OCI-LY7 (cell line): ENCODE data around the gene KCNK4. TPM values are rescaled to one million over a fixed set of nuclear protein-coding genes. Genes with fewer than 3 reads are reported as not detected.
"Not testable (repeated sequence)": the region's sequence is repeated elsewhere in the genome, so short reads cannot be mapped to it uniquely, and the experiment has no call there.

Source experiments
- BruUV-seq: library from RNA; stranded (reverse); fragments of 400-500 nt; replicated peaks from 2 replicates; lab custom pipeline; 2021; lab: Mats Ljungman, UMichigan
- CTCF ChIA-PET: fragments of 300-600 bp; sonication (Branson Sonifier 250); formaldehyde crosslinking; loops from one replicate; lab custom pipeline; 2022; ENCODE audit warnings: antibody characterized with exemption; ENCODE audit not compliant: unreplicated experiment; lab: Charles Lee
- POLR2A ChIA-PET: fragments of 300-600 bp; sonication (Branson Sonifier 250); formaldehyde crosslinking; loops from one replicate; lab custom pipeline; 2022; ENCODE audit warnings: antibody characterized with exemption; lab: Charles Lee
- DNase-seq: peaks from one replicate; pipeline ENCODE4 v3.0.0-alpha.2; 2015; ENCODE audit warnings: low spot score
- H2AFZ ChIP-seq: fragments of 200-600 bp; sonication (generic), shearing (Covaris generic); 2 replicates; pipeline ENCODE4 v1.6.1; 2014; ENCODE audit warnings: mild to moderate bottlenecking, antibody characterized with exemption, low read length, moderate library complexity
- H3K27ac ChIP-seq: fragments of 200-600 bp; sonication (generic); 2 replicates; pipeline ENCODE4 v1.5.1; 2014; ENCODE audit warnings: mixed run types, low read depth, mild to moderate bottlenecking, moderate library complexity, low read length, inconsistent platforms; ENCODE audit not compliant: poor library complexity, severe bottlenecking
- H3K36me3 ChIP-seq: fragments of 200-600 bp; sonication (generic); 2 replicates; pipeline ENCODE4 v1.6.1; 2014; ENCODE audit warnings: mild to moderate bottlenecking, antibody characterized with exemption, low read length, moderate library complexity, mixed read lengths; ENCODE audit not compliant: insufficient read depth
- H3K4me1 ChIP-seq: fragments of 200-600 bp; sonication (generic); 2 replicates; pipeline ENCODE4 v1.5.1; 2014; ENCODE audit warnings: mild to moderate bottlenecking, low read length; ENCODE audit not compliant: insufficient read depth, poor library complexity, severe bottlenecking
- H3K4me2 ChIP-seq: fragments of 200-600 bp; sonication (generic); 2 replicates; pipeline ENCODE4 v1.6.1; 2014; ENCODE audit warnings: mild to moderate bottlenecking, low read length
- H3K4me3 ChIP-seq: fragments of 200-600 bp; sonication (generic); 2 replicates; pipeline ENCODE4 v1.5.1; 2014; ENCODE audit warnings: mild to moderate bottlenecking, low read depth, low read length; ENCODE audit not compliant: poor library complexity, severe bottlenecking
- H3K79me2 ChIP-seq: fragments of 200-600 bp; sonication (generic); 2 replicates; pipeline ENCODE4 v1.6.1; 2016; ENCODE audit warnings: low read depth, mild to moderate bottlenecking, low read length, moderate library complexity, mixed read lengths; ENCODE audit not compliant: insufficient read depth
- H3K9me2 ChIP-seq: fragments of 200-600 bp; sonication (generic); 2 replicates; pipeline ENCODE4 v1.6.1; 2016; ENCODE audit warnings: mild to moderate bottlenecking, low read length, mixed read lengths; ENCODE audit not compliant: insufficient read depth
- H3K9me3 ChIP-seq: fragments of 200-600 bp; sonication (generic); 2 replicates; pipeline ENCODE4 v1.6.1; 2014; ENCODE audit warnings: mild to moderate bottlenecking, mixed run types, low read length, mixed read lengths
- H4K20me1 ChIP-seq: fragments of 200-600 bp; sonication (generic); 2 replicates; pipeline ENCODE4 v1.6.1; 2014; ENCODE audit warnings: mild to moderate bottlenecking, antibody characterized with exemption, low read length, moderate library complexity, mixed read lengths; ENCODE audit not compliant: insufficient read depth
- EZH2phosphoT487 ChIP-seq: fragments of 200-600 bp; sonication (generic); IDR thresholded peaks from 2 replicates; pipeline ENCODE4 v1.6.1; 2018; ENCODE audit warnings: low read depth, borderline replicate concordance, mild to moderate bottlenecking, mixed run types, antibody characterized with exemption, low read length, moderate library complexity, mixed read lengths
- intact Hi-C: fragments of 100-400 bp; cut with micrococcal nuclease; formaldehyde crosslinking; loops from one replicate; pipeline ENCODE4 v1.10.0; 2022; ENCODE audit not compliant: unreplicated experiment
- total RNA-seq, 2 experiments: library from RNA; depleted of rRNA in 1 of 2; stranded (reverse); fragments of >200 nt in 1 of 2; shearing (Covaris generic) in 1 of 2; gene quantifications; 2 replicates each; pipeline ENCODE4 v1.2.3, GENCODE V29; 2014 to 2022
- TF ChIP-seq, protein P1 (sequence below): fragments of 200-600 bp; sonication (generic); conservative IDR thresholded peaks from 2 replicates; pipeline ENCODE4 v1.5.1; 2014; ENCODE audit warnings: mild to moderate bottlenecking, antibody characterized with exemption, low read length, moderate library complexity, mixed read lengths

The KCNK4 gene
- total RNA-seq, 2 experiments from 2014 or later: 0.80 to 0.95 TPM

- H3K4me2 ChIP-seq: peak overlapping the region; percentile 81
- no TSS peak for BruUV-seq
- peak overlapping the region; percentile 88 for H3K4me3 ChIP-seq
- intact Hi-C loops: no loop called here
- H3K79me2 ChIP-seq: peaks cover 28% of the 10 kb centered on the region
- peaks cover 51% of the 10 kb centered on the region for H3K4me1 ChIP-seq
- no peaks in the 10 kb centered on the region for H3K9me3 ChIP-seq
- peaks cover 29% of the 10 kb centered on the region for H3K36me3 ChIP-seq
- peak; percentile 57 for DNase-seq
- no peaks in the 10 kb centered on the region for H3K9me2 ChIP-seq
- no peak for TF ChIP-seq EZH2phosphoT487
- TF ChIP-seq, protein P1, sequence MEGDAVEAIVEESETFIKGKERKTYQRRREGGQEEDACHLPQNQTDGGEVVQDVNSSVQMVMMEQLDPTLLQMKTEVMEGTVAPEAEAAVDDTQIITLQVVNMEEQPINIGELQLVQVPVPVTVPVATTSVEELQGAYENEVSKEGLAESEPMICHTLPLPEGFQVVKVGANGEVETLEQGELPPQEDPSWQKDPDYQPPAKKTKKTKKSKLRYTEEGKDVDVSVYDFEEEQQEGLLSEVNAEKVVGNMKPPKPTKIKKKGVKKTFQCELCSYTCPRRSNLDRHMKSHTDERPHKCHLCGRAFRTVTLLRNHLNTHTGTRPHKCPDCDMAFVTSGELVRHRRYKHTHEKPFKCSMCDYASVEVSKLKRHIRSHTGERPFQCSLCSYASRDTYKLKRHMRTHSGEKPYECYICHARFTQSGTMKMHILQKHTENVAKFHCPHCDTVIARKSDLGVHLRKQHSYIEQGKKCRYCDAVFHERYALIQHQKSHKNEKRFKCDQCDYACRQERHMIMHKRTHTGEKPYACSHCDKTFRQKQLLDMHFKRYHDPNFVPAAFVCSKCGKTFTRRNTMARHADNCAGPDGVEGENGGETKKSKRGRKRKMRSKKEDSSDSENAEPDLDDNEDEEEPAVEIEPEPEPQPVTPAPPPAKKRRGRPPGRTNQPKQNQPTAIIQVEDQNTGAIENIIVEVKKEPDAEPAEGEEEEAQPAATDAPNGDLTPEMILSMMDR: no peak
- H4K20me1 ChIP-seq: no peaks in the 10 kb centered on the region
- POLR2A ChIA-PET: interaction anchor here (0.6 to 2.0 kb wide), 6 partner anchors 15 to 41 kb away, joined by 3 to 8 read pairs (median 4); partner anchors contain the start of genes DNAJC4, FERMT3, NUDT22 and TRPT1
- peak overlapping the region; percentile 69 for H3K27ac ChIP-seq
- no peak overlapping the region for H2AFZ ChIP-seq
- CTCF ChIA-PET: interaction anchor here (0.7 to 1.4 kb wide), 3 partner anchors 13 to 72 kb away, joined by 3 read pairs; partner anchors contain the start of genes PRDX5 and TRMT112
Observed at GRCh38 chr11:64245401-64245796, 45.7 kb upstream of the KCNK4 start.

- H3K27ac ChIP-seq: peak overlapping the region; percentile 69
- no peak for TF ChIP-seq EZH2phosphoT487
- TF ChIP-seq, protein P1: no peak
- no peaks in the 10 kb centered on the region for H4K20me1 ChIP-seq
- peaks cover 55% of the 10 kb centered on the region for H3K4me1 ChIP-seq
- ChIA-PET POLR2A (interaction anchor here (0.9 to 2.0 kb wide), 4 partner anchors 19 to 40 kb away, joined by 3 to 8 read pairs (median 4); partner anchors contain the start of genes FERMT3, NUDT22 and TRPT1), CTCF (interaction anchor here (1.0 to 1.4 kb wide), 2 partner anchors 40 to 72 kb away, joined by 3 read pairs; partner anchors contain the start of genes PRDX5 and TRMT112)
- H3K4me3 ChIP-seq: peak overlapping the region; percentile 88
- H3K36me3 ChIP-seq: peaks cover 29% of the 10 kb centered on the region
- H3K79me2 ChIP-seq: peaks cover 28% of the 10 kb centered on the region
- H3K9me2 ChIP-seq: no peaks in the 10 kb centered on the region
- intact Hi-C loops: loop anchor here (1.0 kb wide), 1 partner anchor 23 kb away; no protein-coding TSS in a partner anchor
- DNase-seq: peak; percentile 64
- no peak overlapping the region for H2AFZ ChIP-seq
- BruUV-seq: TSS peak; percentile 84
- peak overlapping the region; percentile 81 for H3K4me2 ChIP-seq
- H3K9me3 ChIP-seq: no peaks in the 10 kb centered on the region
Observed at GRCh38 chr11:64245797-64246620, 45.1 kb upstream of the KCNK4 start.

GRCh38 chr11:64246621-64246870, 44.6 kb upstream of the KCNK4 start:
- Histone ChIP-seq H3K79me2 (peaks cover 28% of the 10 kb centered on the region), H3K4me3 (peak overlapping the region; percentile 88), H3K4me1 (peaks cover 57% of the 10 kb centered on the region), H3K36me3 (peaks cover 29% of the 10 kb centered on the region)
- H4K20me1 ChIP-seq, H3K27ac ChIP-seq, BruUV-seq, H3K9me2 ChIP-seq, DNase-seq, CTCF ChIA-PET, H3K9me3 ChIP-seq, H3K4me2 ChIP-seq, H2AFZ ChIP-seq: not testable (repeated sequence)
- POLR2A ChIA-PET: interaction anchor here (0.9 to 2.0 kb wide), 2 partner anchors 20 to 40 kb away, joined by 3 to 8 read pairs; partner anchors contain the start of genes FERMT3 and NUDT22
- intact Hi-C loops: loop anchor here (1.0 kb wide), 1 partner anchor 23 kb away; no protein-coding TSS in a partner anchor
